Stimulated activated memory B cell treated with anti-CD40 and anti-IgM and Interleukin-4, amounts not matched to agents 10 μg/mL and 1 μg/mL and 100 μg/mL, for 72 hours (primary cell): ENCODE data around the gene METTL25B.
A peak's percentile ranks its signal among the peaks of the same experiment; 100 is the strongest.

Experiments
- ATAC-seq: fragments of 150-1000 bp; cut with Tn5 transposase; 2 replicates; pipeline ENCODE4 v1.10.0; 2021
- H3K27ac Mint-ChIP-seq: one replicate; pipeline ENCODE4 v1.8.0; 2022; ENCODE audit warnings: mild to moderate bottlenecking, mixed read lengths
- H3K27me3 Mint-ChIP-seq: one replicate; pipeline ENCODE4 v1.8.0; 2022; ENCODE audit warnings: mixed read lengths
- H3K36me3 Mint-ChIP-seq: one replicate; pipeline ENCODE4 v1.8.0; 2022; ENCODE audit warnings: mixed read lengths
- H3K4me1 Mint-ChIP-seq: one replicate; pipeline ENCODE4 v1.8.0; 2022; ENCODE audit warnings: mixed read lengths
- H3K4me3 Mint-ChIP-seq: one replicate; pipeline ENCODE4 v1.8.0; 2022; ENCODE audit warnings: mild to moderate bottlenecking, moderate library complexity, mixed read lengths
- H3K9me3 Mint-ChIP-seq: one replicate; pipeline ENCODE4 v1.8.0; 2022; ENCODE audit warnings: mixed read lengths

Gene METTL25B

DNA sequence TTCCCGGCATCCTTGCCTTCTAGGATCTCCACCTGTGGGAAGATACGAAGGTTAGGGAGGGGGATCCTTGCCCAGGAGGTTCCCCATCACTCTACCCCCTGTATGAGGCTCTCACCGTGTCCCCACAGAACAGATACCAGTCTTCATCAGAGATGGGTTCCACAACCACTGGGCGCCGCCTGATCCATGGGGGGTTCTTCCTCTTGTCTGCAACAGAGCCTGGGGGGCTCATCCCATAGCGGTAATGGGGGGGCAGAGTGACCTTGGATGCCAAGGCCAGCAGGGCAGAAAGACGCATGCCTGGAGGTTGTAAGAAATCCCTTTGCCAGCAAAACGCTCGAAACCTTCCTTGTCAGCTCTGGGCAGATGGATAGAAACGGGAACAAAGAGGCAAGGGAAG is 10.1 kb downstream of the METTL25B start:
- Mint-ChIP-seq H3K27me3 (no peaks in the 10 kb centered on the region), H3K9me3 (no peaks in the 10 kb centered on the region), H3K4me3 (no peak overlapping the region), H3K4me1 (peaks cover 33% of the 10 kb centered on the region), H3K36me3 (peaks cover 58% of the 10 kb centered on the region), H3K27ac (no peak overlapping the region)
- no peak for ATAC-seq

DNA sequence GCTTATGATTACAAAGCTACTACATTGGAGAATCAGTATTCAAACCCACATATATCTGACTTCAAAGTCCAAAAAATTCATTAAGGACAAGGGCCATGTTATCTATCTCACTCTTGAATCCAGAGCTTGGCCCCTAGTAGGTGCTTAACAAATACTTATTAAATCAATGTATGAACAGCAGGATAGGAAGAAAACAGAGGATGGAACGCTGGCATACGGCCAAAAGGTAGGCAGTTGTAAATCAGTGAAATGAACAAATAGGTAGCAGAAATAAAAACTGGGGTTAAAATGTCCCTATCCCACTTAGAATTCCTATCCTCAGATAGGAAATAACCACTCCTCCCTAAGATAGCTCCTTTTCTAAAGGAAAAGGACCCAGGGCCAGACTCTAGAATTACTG is 10.6 kb downstream of the METTL25B start:
- H3K36me3 Mint-ChIP-seq: peaks cover 63% of the 10 kb centered on the region
- H3K4me3 Mint-ChIP-seq: no peak overlapping the region
- H3K4me1 Mint-ChIP-seq: peaks cover 38% of the 10 kb centered on the region
- no peaks in the 10 kb centered on the region for H3K27me3 Mint-ChIP-seq
- no peaks in the 10 kb centered on the region for H3K9me3 Mint-ChIP-seq
- H3K27ac Mint-ChIP-seq: no peak overlapping the region
- ATAC-seq: no peak

DNA sequence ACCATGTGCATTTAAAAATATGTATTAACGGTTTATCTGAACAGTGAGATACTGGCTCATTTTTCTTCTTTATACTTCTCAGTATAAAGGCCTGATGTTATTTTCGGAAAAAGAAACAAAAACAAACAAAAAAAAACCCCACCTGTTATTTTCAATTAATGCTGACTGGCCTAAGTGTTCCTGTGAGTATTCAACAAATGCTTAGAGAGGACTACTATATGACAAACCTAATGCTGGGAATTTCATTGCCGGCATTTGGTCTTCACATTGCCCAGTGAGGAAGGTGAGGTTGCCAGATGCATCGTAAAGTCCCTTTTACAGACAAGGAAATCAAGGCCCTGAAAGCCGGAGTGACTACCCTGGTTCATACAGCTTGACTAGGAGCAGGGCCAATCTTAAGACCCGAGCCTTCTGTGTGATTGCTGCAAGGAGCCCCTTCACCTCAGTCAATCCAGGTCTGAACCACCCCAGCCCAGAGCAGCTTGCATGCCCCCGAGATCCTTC is 12.0 kb downstream of the METTL25B start:
- no peak for ATAC-seq
- H3K9me3 Mint-ChIP-seq: no peaks in the 10 kb centered on the region
- H3K27me3 Mint-ChIP-seq: no peaks in the 10 kb centered on the region
- H3K4me1 Mint-ChIP-seq: peaks cover 44% of the 10 kb centered on the region
- peak overlapping the region; percentile 94 for H3K4me3 Mint-ChIP-seq
- peaks cover 75% of the 10 kb centered on the region for H3K36me3 Mint-ChIP-seq
- H3K27ac Mint-ChIP-seq: peak overlapping the region; percentile 94

DNA sequence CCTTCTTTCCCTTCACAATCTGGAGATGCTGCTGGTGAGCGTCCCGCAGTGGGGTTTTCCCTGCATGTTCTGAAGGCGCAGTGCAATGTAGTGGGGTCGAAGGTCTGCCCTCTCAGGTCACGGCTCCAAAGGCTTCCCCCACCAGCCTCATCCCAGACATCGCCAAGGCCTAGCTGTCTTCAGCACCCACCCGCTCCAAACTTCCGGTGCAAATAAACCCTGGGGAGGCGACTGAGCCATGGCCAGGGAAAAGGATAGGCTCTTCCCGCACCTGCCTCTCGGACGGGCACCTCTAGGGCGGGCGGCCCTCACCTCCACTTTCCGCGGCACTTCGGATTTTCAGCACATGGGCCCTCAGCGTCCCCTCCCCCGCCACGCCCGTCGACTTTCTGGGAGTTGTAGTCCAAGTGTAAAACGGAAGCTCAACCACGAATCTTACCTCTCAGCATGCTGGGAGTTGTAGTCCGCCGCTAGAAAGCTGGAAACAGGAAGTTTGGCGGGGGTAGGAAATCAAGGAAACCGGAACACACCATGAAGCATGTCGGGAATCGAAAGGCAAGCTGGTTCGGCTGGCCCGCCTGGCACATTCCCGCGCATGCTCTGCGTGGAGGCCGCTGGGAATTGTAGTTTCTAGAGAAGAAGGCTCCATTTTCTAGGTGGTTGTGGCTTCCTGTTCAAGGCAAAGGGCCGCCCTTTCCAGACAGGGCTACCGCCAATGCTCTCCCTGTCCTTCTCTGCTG is 12.6 kb downstream of the METTL25B start, which contains the start of gene MRPL24:
Gene MRPL24, minus strand, starts transcription at position 348 of the 740 bp plus-strand sequence. CDS start 2,384 bp downstream, outside the sequence.
- H3K4me1 Mint-ChIP-seq: peaks cover 50% of the 10 kb centered on the region
- peak within 1 kb of the TSS; percentile 94 for H3K27ac Mint-ChIP-seq
- peak; percentile 95 for ATAC-seq
- H3K9me3 Mint-ChIP-seq: no peaks in the 10 kb centered on the region
- peaks cover 75% of the 10 kb centered on the region for H3K36me3 Mint-ChIP-seq
- H3K4me3 Mint-ChIP-seq: peak within 1 kb of the TSS; percentile 94
- no peaks in the 10 kb centered on the region for H3K27me3 Mint-ChIP-seq

DNA sequence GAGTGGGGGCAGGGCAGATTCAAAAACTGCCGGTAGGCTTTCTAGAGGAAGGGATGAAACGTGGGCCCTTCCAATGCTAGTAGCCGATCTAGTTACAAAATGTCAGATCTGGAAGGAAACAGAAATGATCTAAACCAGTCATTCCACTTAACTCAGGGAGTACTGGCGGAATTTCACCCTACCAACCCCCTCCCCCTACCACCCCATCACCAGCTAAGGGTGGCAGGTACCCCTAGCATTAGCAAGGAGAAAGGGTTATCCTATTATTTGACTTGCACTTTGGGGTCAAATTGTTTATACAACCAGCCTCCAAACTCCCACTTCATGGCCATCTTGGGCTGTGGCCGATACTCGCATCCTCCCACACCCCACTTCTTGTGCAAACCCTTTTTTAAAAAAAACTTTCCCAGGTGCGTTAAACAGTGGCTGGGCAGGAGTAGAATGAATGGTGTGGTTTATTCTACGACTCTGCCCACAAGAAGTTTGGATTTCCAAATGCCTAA is 13.3 kb downstream of the METTL25B start:
- Mint-ChIP-seq H3K9me3 (no peaks in the 10 kb centered on the region), H3K27me3 (no peaks in the 10 kb centered on the region), H3K4me3 (peak overlapping the region; percentile 94), H3K36me3 (peaks cover 76% of the 10 kb centered on the region), H3K4me1 (peaks cover 57% of the 10 kb centered on the region), H3K27ac (peak overlapping the region; percentile 94)
- ATAC-seq: no peak

DNA sequence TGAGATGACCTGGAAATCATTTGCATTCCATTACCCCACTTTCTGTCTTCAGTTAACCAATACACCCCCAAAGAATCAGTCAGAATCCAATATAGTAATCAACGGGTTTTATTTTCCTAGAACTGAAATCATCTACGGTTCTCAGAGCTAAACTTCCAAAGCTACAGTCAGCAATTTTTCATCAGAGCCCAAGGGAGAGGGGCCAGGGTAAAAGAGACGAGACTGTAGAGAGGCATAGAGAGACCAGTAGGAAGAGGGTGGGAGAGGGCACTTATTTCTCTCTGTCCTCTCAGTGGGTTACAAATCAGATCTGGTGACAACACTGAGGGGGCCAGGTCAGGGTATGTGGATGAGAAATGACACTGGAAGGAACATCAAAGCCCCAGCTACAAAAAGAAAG is 13.7 kb downstream of the METTL25B start:
- Mint-ChIP-seq H3K27me3 (no peaks in the 10 kb centered on the region), H3K27ac (peak overlapping the region; percentile 94), H3K4me1 (peaks cover 61% of the 10 kb centered on the region), H3K36me3 (peaks cover 76% of the 10 kb centered on the region), H3K9me3 (no peaks in the 10 kb centered on the region), H3K4me3 (peak overlapping the region; percentile 94)
- ATAC-seq: no peak

DNA sequence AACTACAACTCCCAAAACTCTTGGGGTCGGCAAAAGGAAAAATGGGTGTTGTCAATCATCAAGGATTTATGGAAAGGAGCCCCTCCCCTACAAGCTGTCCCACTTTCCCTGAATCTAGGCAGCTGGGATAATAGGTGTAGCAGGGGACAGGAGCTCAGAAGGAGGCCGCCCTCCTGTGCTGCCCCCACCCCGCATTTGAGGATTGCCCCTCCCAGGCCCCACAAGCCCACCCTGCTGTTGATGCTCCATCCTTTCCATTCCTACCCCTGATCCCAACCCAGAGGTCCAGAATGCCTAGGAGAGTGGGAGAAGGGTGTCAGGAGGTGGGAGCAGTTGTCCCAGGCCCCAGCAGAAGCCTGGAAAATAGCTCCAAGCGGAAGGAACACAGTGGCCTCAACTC is 14.5 kb downstream of the METTL25B start:
- Mint-ChIP-seq H3K36me3 (peaks cover 68% of the 10 kb centered on the region), H3K4me1 (peaks cover 68% of the 10 kb centered on the region), H3K4me3 (no peak overlapping the region), H3K9me3 (no peaks in the 10 kb centered on the region), H3K27me3 (no peaks in the 10 kb centered on the region), H3K27ac (peak overlapping the region; percentile 94)
- ATAC-seq: no peak

DNA sequence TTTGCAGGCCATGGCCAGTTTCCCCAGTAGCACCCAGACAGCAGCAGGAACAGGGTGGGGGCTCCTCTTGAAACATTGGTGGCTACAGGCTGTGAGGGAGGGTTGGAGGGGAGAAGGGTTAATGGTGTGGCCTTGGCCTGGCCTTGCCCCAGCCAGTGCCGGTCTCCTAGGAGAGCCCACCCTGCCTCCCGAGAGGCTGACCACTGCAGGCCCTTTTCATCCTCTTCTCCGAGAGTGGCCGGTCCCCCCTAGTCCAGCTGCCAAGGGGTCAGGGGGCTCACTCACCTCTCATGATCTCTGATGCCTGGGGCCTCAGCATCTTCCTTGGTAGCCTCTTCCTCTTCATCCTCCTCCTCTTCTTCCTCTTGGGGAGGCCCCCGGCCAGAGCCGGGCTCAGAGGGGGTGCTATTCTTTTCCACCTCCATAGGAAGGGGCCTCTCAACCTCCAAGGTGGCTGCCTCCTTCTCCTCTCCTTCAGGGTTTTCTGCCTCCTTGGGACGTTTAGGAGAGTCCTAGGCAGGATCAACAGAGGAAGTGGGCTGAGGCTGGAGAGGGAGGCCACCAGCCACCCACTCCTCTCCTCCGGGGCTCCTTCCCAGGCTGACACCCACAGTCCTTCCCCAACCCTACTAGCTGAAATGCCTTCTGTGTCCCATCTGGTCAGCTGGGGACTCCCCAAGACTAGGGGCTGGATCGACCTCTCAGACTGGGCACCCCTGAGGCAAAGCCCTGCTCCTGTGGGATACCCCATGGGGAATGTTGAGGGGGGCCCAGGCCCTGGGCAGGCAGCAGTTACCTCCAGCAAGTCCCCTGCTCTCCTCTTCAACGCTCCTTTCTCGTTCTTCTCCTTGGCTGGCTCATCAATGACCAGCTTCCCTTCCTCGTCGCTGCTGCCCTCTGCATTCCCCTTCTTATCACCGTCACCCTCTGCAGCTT is 15.4 kb downstream of the METTL25B start:
- no peaks in the 10 kb centered on the region for H3K27me3 Mint-ChIP-seq
- H3K36me3 Mint-ChIP-seq: peaks cover 60% of the 10 kb centered on the region
- peak overlapping the region; percentile 11 for H3K27ac Mint-ChIP-seq
- H3K4me1 Mint-ChIP-seq: peaks cover 72% of the 10 kb centered on the region
- no peak overlapping the region for H3K4me3 Mint-ChIP-seq
- ATAC-seq: no peak
- H3K9me3 Mint-ChIP-seq: no peaks in the 10 kb centered on the region

DNA sequence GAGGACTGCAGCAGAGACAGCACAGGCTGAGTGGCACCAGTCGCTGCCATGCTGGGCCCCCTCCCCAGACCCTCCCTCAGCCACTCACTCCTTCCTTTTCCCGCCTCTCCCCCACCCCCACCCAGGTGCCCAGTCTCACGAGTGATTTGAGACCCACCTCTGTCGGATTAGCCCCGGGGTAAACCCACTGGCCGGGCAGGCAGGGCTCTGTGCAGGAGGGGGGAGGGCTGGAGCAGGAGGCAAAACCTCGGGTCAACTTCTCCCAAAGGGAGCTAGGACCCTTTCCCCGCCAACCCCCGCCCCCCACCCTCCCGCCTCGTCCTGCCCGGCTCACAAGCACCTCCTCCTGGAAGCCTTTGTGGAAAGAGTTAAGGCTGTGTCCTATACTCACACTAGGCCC is 16.1 kb downstream of the METTL25B start:
- H3K36me3 Mint-ChIP-seq: peaks cover 56% of the 10 kb centered on the region

DNA sequence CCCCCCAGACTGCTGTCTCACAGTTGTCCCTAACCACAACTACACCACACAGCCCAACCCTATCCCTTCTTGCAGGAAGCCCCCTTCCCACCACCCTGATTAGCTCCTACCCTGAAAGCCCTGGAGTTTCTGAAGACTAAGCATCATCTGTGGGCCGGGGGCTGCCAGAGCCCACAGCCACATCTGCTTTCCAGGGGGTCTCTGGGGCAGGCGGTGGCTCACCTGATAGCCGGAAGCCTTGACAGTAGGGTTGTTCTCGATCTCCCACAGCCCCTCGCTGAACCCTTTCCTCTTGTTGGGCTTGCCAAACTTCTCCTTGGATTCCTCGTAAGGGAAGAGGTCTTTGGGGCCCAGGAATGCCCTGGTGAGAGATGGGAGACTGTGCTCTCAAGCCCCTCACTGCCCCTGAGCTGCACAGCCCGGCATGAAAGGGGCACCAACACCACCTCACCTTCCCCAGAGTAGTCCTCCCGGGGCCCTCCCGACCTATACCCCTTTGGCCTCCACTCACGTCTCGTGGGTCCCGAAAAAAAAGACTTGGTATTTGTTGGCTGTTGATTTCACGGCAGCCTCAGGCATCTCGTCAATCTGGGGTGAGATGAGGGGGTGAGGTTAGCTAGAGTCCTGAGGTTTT is 16.6 kb downstream of the METTL25B start:
- peaks cover 78% of the 10 kb centered on the region for H3K4me1 Mint-ChIP-seq

More for the DNA sequence above, 16.1 kb downstream of the METTL25B start:
- no peak for ATAC-seq
- H3K27me3 Mint-ChIP-seq: no peaks in the 10 kb centered on the region
- peaks cover 72% of the 10 kb centered on the region for H3K4me1 Mint-ChIP-seq
- H3K27ac Mint-ChIP-seq: no peak overlapping the region
- H3K4me3 Mint-ChIP-seq: no peak overlapping the region
- H3K9me3 Mint-ChIP-seq: no peaks in the 10 kb centered on the region

DNA sequence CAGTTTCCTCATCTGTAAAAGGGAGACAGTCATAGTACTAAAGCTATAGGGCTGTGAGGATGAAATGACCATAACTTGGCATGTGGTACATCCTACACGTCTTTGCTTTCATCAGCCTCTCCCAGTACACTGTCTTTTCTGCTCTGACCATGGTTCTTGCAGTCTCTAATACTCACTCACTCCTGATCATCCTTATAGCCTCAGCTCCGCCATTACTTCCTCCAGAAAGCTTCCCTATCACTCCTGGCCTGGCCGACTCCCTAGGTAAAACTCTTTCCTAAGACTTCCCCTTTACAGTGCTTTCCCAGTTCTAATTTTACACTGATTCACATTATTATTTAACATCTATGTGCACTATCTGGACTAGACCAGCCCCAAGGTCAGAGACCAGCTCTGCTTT is 17.6 kb downstream of the METTL25B start:
- Mint-ChIP-seq H3K27ac (peak overlapping the region; percentile 93), H3K4me3 (no peak overlapping the region), H3K9me3 (no peaks in the 10 kb centered on the region), H3K27me3 (no peaks in the 10 kb centered on the region), H3K36me3 (peaks cover 53% of the 10 kb centered on the region), H3K4me1 (peaks cover 79% of the 10 kb centered on the region)
- ATAC-seq: no peak

More for the DNA sequence above, 16.6 kb downstream of the METTL25B start:
- Mint-ChIP-seq H3K27ac (no peak overlapping the region), H3K27me3 (no peaks in the 10 kb centered on the region), H3K4me3 (no peak overlapping the region), H3K9me3 (no peaks in the 10 kb centered on the region), H3K36me3 (peaks cover 56% of the 10 kb centered on the region)
- ATAC-seq: no peak

DNA sequence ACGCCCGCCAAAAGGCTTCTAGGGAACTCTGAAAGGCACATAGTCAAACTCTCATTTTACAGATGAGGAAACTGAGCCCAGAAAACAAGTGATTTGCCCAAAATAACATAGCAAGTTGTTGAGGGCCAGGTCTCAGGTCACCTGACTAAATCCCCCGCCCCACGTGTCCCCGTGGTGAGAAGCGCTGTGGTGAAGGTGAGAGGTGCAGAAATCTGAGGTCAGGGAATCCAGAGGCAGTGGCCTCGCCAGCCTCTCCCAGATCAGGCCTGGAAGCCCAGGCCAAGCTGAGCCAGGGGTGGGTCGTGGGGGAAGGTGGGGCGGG is 18.1 kb downstream of the METTL25B start:
- peaks cover 48% of the 10 kb centered on the region for H3K36me3 Mint-ChIP-seq
- no peaks in the 10 kb centered on the region for H3K27me3 Mint-ChIP-seq
- peak overlapping the region; percentile 93 for H3K27ac Mint-ChIP-seq
- H3K9me3 Mint-ChIP-seq: no peaks in the 10 kb centered on the region
- peaks cover 75% of the 10 kb centered on the region for H3K4me1 Mint-ChIP-seq
- no peak for ATAC-seq
- peak overlapping the region; percentile 83 for H3K4me3 Mint-ChIP-seq

DNA sequence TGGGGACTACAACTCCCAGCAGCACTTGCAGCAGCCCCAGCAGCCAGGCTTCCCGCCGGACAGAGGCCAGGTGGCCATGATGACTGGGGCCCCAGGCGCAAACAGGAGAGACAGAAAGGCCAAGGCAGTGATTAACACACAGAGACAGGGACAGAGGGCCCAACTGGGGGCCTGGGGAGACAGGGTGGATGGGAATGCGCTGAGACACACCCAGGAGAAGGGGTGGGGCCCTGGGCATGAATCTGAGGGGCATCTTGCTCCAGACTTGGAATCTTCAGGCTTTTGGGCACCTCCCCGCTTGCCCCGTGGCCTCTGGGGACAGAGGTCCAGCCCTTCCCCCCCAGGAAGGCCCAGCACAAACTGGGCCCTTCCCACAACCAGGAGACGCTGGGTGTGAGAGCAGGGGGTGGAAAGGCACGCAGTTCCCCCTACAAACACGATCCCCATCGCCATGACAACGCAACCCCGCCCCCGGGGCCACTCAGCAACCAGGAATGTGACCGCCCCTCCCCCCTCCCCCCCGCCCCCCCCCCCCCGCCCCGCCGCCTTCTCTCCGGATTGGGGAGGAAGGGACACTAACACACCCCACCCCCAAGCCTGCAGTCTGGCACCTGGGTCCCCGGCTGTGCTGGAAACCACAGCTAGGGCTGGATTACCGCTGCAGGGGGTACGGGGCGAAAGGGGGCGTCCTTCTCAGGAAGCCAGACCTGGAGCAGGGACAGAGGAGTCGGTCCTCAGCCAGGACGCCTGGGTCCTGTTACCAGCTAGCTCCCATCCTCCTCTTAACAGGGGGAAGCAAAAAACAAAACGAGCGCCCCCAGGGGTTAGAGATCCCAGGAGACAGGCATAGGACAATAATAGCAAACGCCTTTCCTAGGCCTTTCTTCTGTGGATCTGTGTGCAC is 18.7 kb downstream of the METTL25B start:
- peaks cover 69% of the 10 kb centered on the region for H3K4me1 Mint-ChIP-seq
- no peaks in the 10 kb centered on the region for H3K27me3 Mint-ChIP-seq
- H3K4me3 Mint-ChIP-seq: peak overlapping the region; percentile 85
- H3K36me3 Mint-ChIP-seq: peaks cover 42% of the 10 kb centered on the region
- H3K9me3 Mint-ChIP-seq: no peaks in the 10 kb centered on the region
- peak overlapping the region; percentile 93 for H3K27ac Mint-ChIP-seq
- peak; percentile 39 for ATAC-seq
